Endothelial cell of umbilical vein (primary cell): Measurements from ENCODE around the gene ACTL8. TPM values are rescaled to one million over a fixed set of nuclear protein-coding genes. Genes with fewer than 3 reads are reported as not detected.

Experiments used
- BruUV-seq: library from RNA; stranded (reverse); fragments of 400-500 nt; replicated peaks from 2 replicates; lab custom pipeline; 2021; lab: Mats Ljungman, UMichigan
- CTCF ChIA-PET: fragments of 300-600, 350-600 bp; sonication (Branson Sonifier 250); formaldehyde crosslinking; loops from one replicate; lab custom pipeline; 2021; ENCODE audit warnings: antibody characterized with exemption, inconsistent platforms; lab: Charles Lee
- POLR2A ChIA-PET: fragments of 300-600, 350-600 bp; sonication (Branson Sonifier 250); formaldehyde crosslinking; loops from one replicate; lab custom pipeline; 2021; ENCODE audit warnings: antibody characterized with exemption, inconsistent platforms; lab: Charles Lee
- DNase-seq: peaks from one replicate; pipeline ENCODE4 v3.0.0-alpha.2; 2011; ENCODE audit warnings: low read depth, low spot score
- FAIRE-seq: peaks from 2 replicates; lab custom pipeline; 2011; peaks lifted over from hg19 to GRCh38; lab: Jason Lieb, UNC
- H2AFZ ChIP-seq: 2 replicates; pipeline ENCODE4 v1.6.0; 2012; ENCODE audit warnings: low read depth, low read length, control low read depth, inconsistent platforms
- H3K27ac ChIP-seq: 2 replicates; pipeline ENCODE4 v1.5.1; 2011; ENCODE audit warnings: low read depth, mild to moderate bottlenecking, control low read depth, low read length, moderate library complexity; ENCODE audit not compliant: insufficient read depth
- H3K27me3 ChIP-seq, 2 experiments: 2 replicates each; pipeline versions ENCODE4 v1.6.0 to v1.6.1; 2011; ENCODE audit warnings: low read length in 2 of 2, mixed read lengths in 1 of 2; ENCODE audit not compliant: control insufficient read depth in 2 of 2, insufficient read depth in 2 of 2
- H3K36me3 ChIP-seq, 2 experiments: 2 replicates in 1 of 2; 3 replicates in 1 of 2; pipeline ENCODE4 v1.5.1; 2011; ENCODE audit warnings: low read length in 2 of 2, mild to moderate bottlenecking in 1 of 2, moderate library complexity in 1 of 2; ENCODE audit not compliant: control insufficient read depth in 2 of 2, insufficient read depth in 2 of 2; ENCODE audit errors: extremely low read depth in 1 of 2
- H3K4me1 ChIP-seq: 3 replicates; pipeline ENCODE4 v1.5.1; 2011; ENCODE audit warnings: mild to moderate bottlenecking, low read length; ENCODE audit not compliant: control insufficient read depth, insufficient read depth; ENCODE audit errors: extremely low read depth
- H3K4me2 ChIP-seq: 2 replicates; pipeline ENCODE4 v1.6.1; 2011; ENCODE audit warnings: low read length, control low read depth, mixed read lengths; ENCODE audit not compliant: insufficient read depth
- H3K4me3 ChIP-seq, 3 experiments: fragments of 200-600 bp in 1 of 3; sonication (generic), shearing (Covaris generic) in 1 of 3; replicated peaks in 1 of 3; 2 replicates each; pipeline ENCODE4 v1.5.1; 2011 to 2016; ENCODE audit warnings: control low read depth in 3 of 3, low read length in 3 of 3, mild to moderate bottlenecking in 2 of 3, inconsistent platforms in 1 of 3, low read depth in 1 of 3, moderate library complexity in 1 of 3; ENCODE audit not compliant: insufficient read depth in 1 of 3
- H3K79me2 ChIP-seq: 2 replicates; pipeline ENCODE4 v1.6.0; 2012; ENCODE audit warnings: low read length, inconsistent platforms; ENCODE audit not compliant: control insufficient read depth, insufficient read depth
- H3K9ac ChIP-seq: replicated peaks from 2 replicates; pipeline ENCODE3; 2011; ENCODE audit warnings: low read length, control low read depth; ENCODE audit not compliant: insufficient read depth; ENCODE audit errors: extremely low read depth
- H3K9me1 ChIP-seq: replicated peaks from 3 replicates; pipeline ENCODE4 v1.6.0; 2011; ENCODE audit warnings: mild to moderate bottlenecking, low read length; ENCODE audit not compliant: control insufficient read depth, insufficient read depth; ENCODE audit errors: extremely low read depth
- H3K9me3 ChIP-seq: replicated peaks from 2 replicates; pipeline ENCODE4 v1.5.1; 2012; ENCODE audit warnings: low read length, inconsistent platforms; ENCODE audit not compliant: control insufficient read depth, insufficient read depth
- H4K20me1 ChIP-seq: replicated peaks from 2 replicates; pipeline ENCODE3; 2011; ENCODE audit warnings: mild to moderate bottlenecking, low read length; ENCODE audit not compliant: control insufficient read depth, insufficient read depth; ENCODE audit errors: extremely low read depth
- EZH2 ChIP-seq: IDR thresholded peaks from 2 replicates; pipeline ENCODE4 v1.6.1; 2012; ENCODE audit warnings: borderline replicate concordance, low read depth, mild to moderate bottlenecking, moderate library complexity, low read length, inconsistent platforms; ENCODE audit not compliant: severe bottlenecking
- FOS ChIP-seq: IDR thresholded peaks from 2 replicates; pipeline ENCODE4 v1.6.1; 2011; ENCODE audit warnings: mild to moderate bottlenecking, low read length, moderate library complexity, borderline replicate concordance; ENCODE audit not compliant: insufficient read depth
- GATA2 ChIP-seq: IDR thresholded peaks from 2 replicates; pipeline ENCODE4 v1.7.0; 2011; ENCODE audit warnings: low read depth, mild to moderate bottlenecking, moderate library complexity, mixed read lengths, low read length; ENCODE audit not compliant: insufficient read length, insufficient read depth
- JUN ChIP-seq: IDR thresholded peaks from 2 replicates; pipeline ENCODE4 v1.6.1; 2011; ENCODE audit warnings: borderline replicate concordance, low read depth; ENCODE audit not compliant: insufficient read length, insufficient read depth
- MYC ChIP-seq: IDR thresholded peaks from one replicate; pipeline ENCODE4 v1.6.1; 2011; ENCODE audit warnings: mild to moderate bottlenecking, low read depth, low read length
- POLR2A ChIP-seq: IDR thresholded peaks from 2 replicates; pipeline ENCODE4 v1.6.1; 2012; ENCODE audit warnings: low read depth, mild to moderate bottlenecking, control low read depth, low read length
- POLR2AphosphoS5 ChIP-seq: IDR thresholded peaks from 2 replicates; pipeline ENCODE4 v1.6.1; 2012; ENCODE audit warnings: low read depth, mild to moderate bottlenecking, control low read depth, low read length, moderate library complexity; ENCODE audit not compliant: insufficient read depth
- dilution Hi-C: fragments of 300-500 bp; cut with MboI; formaldehyde crosslinking; loops from one replicate; pipeline ENCODE4 v1.15.0; 2019; ENCODE audit warnings: low sequenced_read_pairs; ENCODE audit not compliant: extremely low pct_ligation_motif_present
- intact Hi-C: fragments of 100-400 bp; cut with micrococcal nuclease; formaldehyde crosslinking; loops from one replicate; pipeline ENCODE4 v1.10.0; 2022
- polyA plus RNA-seq, 4 experiments: library from polyadenylated mRNA; depleted of rRNA in 3 of 4; stranded (reverse) in 3 of 4; unstranded in 1 of 4; fragments of >200 nt; gene quantifications; 2 replicates each; pipeline versions ENCODE4 v1.2.1 to v1.2.3, GENCODE V29; 2011 to 2012; ENCODE audit warnings: missing spikeins in 1 of 4
- total RNA-seq: library from RNA; stranded (reverse); gene quantifications from 2 replicates; pipeline ENCODE4 v1.2.3, GENCODE V29; 2021
- TF ChIP-seq, protein P1 (sequence below): IDR thresholded peaks from 2 replicates; pipeline ENCODE4 v1.6.1; 2011; ENCODE audit not compliant: insufficient read depth, insufficient read length
- TF ChIP-seq, protein P2 (sequence below), 2 donors: IDR thresholded peaks; 1 replicate in 1 of 2; 2 replicates in 1 of 2; pipeline ENCODE4 v1.5.1; 2011; ENCODE audit warnings: low read length in 2 of 2, mild to moderate bottlenecking in 2 of 2, moderate library complexity in 2 of 2, control low read depth in 1 of 2, inconsistent platforms in 1 of 2, low read depth in 1 of 2; ENCODE audit not compliant: insufficient read depth in 1 of 2; ENCODE audit errors: extremely low read depth in 1 of 2

The ACTL8 gene
- total and polyA plus RNA-seq, 2 donors (not counting 3 experiments of a cell fraction or from before 2014, with no cell fraction given): not detected

DNA sequence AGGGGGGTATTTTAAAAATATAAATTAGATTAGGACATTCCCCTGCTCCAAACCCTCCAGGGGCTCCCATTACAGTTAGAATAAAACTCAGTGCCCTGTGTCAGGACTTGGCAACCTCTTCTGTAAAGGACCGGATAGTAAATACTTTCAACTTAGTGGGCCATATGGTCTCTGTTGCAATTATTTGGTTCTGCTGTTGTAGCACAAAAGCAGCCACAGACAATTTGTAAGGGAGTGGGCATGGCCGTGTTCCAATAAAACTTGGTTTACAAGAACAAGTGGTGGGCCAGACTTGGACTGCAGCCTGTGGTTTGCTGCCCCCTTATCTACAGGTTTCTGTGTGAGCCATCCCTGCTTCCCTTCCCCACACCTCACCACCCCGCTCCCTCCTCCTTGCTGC is 92.0 kb downstream of the ACTL8 start:
- intact Hi-C loops: no loop called here
- no TSS peak for BruUV-seq

More for the DNA sequence above, 92.0 kb downstream of the ACTL8 start:
- TF ChIP-seq GATA2: no peak
- TF ChIP-seq, protein P1, sequence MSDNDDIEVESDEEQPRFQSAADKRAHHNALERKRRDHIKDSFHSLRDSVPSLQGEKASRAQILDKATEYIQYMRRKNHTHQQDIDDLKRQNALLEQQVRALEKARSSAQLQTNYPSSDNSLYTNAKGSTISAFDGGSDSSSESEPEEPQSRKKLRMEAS: no peak
- no peak for TF ChIP-seq EZH2
- no peak for TF ChIP-seq POLR2A
- no peak for TF ChIP-seq POLR2AphosphoS5
- TF ChIP-seq MYC: no peak
- TF ChIP-seq, protein P2, sequence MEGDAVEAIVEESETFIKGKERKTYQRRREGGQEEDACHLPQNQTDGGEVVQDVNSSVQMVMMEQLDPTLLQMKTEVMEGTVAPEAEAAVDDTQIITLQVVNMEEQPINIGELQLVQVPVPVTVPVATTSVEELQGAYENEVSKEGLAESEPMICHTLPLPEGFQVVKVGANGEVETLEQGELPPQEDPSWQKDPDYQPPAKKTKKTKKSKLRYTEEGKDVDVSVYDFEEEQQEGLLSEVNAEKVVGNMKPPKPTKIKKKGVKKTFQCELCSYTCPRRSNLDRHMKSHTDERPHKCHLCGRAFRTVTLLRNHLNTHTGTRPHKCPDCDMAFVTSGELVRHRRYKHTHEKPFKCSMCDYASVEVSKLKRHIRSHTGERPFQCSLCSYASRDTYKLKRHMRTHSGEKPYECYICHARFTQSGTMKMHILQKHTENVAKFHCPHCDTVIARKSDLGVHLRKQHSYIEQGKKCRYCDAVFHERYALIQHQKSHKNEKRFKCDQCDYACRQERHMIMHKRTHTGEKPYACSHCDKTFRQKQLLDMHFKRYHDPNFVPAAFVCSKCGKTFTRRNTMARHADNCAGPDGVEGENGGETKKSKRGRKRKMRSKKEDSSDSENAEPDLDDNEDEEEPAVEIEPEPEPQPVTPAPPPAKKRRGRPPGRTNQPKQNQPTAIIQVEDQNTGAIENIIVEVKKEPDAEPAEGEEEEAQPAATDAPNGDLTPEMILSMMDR (IDR thresholded peaks at IDR 0.05; ENCODE audit: extremely low read depth in 1 of 2, insufficient read depth in 1 of 2, low read depth in 1 of 2, low read length in 2 of 2): no peak
- TF ChIP-seq JUN: no peak
- TF ChIP-seq FOS: no peak
- no peaks in the 10 kb centered on the region for H3K36me3 ChIP-seq
- H3K9me1 ChIP-seq: no peaks in the 10 kb centered on the region
- H3K4me3 ChIP-seq: no peak overlapping the region
- FAIRE-seq: no peak
- CTCF ChIA-PET: no interaction called here
- H3K9ac ChIP-seq: no peak overlapping the region
- no peak overlapping the region for H2AFZ ChIP-seq
- dilution Hi-C loops: no loop called here
- no peaks in the 10 kb centered on the region for H4K20me1 ChIP-seq
- H3K79me2 ChIP-seq: no peaks in the 10 kb centered on the region
- no peaks in the 10 kb centered on the region for H3K4me1 ChIP-seq
- POLR2A ChIA-PET: no interaction called here
- DNase-seq: no peak
- H3K27ac ChIP-seq: no peak overlapping the region
- H3K27me3 ChIP-seq: no peaks in the 10 kb centered on the region
- H3K9me3 ChIP-seq: peaks cover 6% of the 10 kb centered on the region
- H3K4me2 ChIP-seq: no peak overlapping the region
